PFSK-1 (cell line): ENCODE measurements around the gene TMEM62.

Experiments used
- FOXP2 ChIP-seq: optimal IDR thresholded peaks from 2 replicates; pipeline ENCODE3; 2011; ENCODE audit warnings: borderline replicate concordance, control low read depth, inconsistent platforms; ENCODE audit not compliant: insufficient read depth; ENCODE audit errors: extremely low read length, extremely low read depth
- POLR2AphosphoS5 ChIP-seq: IDR thresholded peaks from 2 replicates; pipeline ENCODE4 v1.6.1; 2012; ENCODE audit warnings: low read depth, mild to moderate bottlenecking, control low read depth, low read length, moderate library complexity
- SIN3A ChIP-seq: IDR thresholded peaks from 2 replicates; pipeline ENCODE4 v1.6.1; 2012; ENCODE audit warnings: mild to moderate bottlenecking, low read length, moderate library complexity, borderline replicate concordance; ENCODE audit not compliant: insufficient read depth
- TAF1 ChIP-seq: IDR thresholded peaks from 2 replicates; pipeline ENCODE4 v1.6.1; 2012; ENCODE audit warnings: low read length, control low read depth, borderline replicate concordance; ENCODE audit not compliant: insufficient read depth
- TF ChIP-seq, protein P1 (sequence below), 2 experiments: IDR thresholded peaks; 2 replicates each; pipeline versions ENCODE4 v1.6.1 to v1.8.0; 2011 to 2012; ENCODE audit warnings: low read depth in 2 of 2, low read length in 2 of 2, control low read depth in 1 of 2, inconsistent platforms in 1 of 2, mild to moderate bottlenecking in 1 of 2, moderate library complexity in 1 of 2; ENCODE audit not compliant: insufficient read depth in 1 of 2

Gene TMEM62

DNA sequence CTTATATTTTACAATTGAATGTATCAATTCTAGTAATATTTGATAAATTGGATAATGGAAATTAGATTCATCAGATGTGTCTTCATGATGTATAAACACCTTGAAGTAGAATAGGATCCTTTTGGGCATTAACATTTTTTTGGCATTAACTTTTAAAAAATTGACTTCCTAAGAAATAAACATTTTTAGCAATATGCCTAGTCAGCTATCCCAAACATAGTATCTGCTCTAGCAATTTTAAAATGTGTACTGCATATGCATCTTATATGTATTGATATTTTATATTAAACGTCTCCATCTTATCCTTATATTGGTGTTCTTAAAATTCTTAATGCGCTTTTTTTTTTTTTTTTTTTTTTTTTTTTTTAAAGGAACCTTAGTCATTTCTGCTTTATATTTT is 60.3 kb downstream of the TMEM62 start:
- TF ChIP-seq SIN3A: no peak
- TF ChIP-seq, protein P1, sequence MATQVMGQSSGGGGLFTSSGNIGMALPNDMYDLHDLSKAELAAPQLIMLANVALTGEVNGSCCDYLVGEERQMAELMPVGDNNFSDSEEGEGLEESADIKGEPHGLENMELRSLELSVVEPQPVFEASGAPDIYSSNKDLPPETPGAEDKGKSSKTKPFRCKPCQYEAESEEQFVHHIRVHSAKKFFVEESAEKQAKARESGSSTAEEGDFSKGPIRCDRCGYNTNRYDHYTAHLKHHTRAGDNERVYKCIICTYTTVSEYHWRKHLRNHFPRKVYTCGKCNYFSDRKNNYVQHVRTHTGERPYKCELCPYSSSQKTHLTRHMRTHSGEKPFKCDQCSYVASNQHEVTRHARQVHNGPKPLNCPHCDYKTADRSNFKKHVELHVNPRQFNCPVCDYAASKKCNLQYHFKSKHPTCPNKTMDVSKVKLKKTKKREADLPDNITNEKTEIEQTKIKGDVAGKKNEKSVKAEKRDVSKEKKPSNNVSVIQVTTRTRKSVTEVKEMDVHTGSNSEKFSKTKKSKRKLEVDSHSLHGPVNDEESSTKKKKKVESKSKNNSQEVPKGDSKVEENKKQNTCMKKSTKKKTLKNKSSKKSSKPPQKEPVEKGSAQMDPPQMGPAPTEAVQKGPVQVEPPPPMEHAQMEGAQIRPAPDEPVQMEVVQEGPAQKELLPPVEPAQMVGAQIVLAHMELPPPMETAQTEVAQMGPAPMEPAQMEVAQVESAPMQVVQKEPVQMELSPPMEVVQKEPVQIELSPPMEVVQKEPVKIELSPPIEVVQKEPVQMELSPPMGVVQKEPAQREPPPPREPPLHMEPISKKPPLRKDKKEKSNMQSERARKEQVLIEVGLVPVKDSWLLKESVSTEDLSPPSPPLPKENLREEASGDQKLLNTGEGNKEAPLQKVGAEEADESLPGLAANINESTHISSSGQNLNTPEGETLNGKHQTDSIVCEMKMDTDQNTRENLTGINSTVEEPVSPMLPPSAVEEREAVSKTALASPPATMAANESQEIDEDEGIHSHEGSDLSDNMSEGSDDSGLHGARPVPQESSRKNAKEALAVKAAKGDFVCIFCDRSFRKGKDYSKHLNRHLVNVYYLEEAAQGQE (IDR thresholded peaks at IDR 0.05; ENCODE audit: insufficient read depth in 1 of 2, low read depth in 2 of 2, low read length in 2 of 2): no peak
- no peak for TF ChIP-seq FOXP2
- no peak for TF ChIP-seq TAF1
- no peak for TF ChIP-seq POLR2AphosphoS5

DNA sequence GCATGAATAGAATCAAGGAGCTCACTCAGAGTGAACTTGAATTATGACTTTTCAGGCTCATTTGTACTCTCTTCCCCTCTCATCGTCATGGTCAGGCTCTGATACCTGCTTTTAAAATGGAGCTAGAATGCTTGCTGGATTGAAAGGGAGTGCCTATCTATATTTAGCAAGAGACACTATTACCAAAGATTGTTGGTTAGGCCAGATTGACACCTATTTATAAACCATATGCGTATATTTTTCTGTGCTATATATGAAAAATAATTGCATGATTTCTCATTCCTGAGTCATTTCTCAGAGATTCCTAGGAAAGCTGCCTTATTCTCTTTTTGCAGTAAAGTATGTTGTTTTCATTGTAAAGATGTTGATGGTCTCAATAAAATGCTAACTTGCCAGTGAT is 61.4 kb downstream of the TMEM62 start:
- TF ChIP-seq POLR2AphosphoS5: no peak

DNA sequence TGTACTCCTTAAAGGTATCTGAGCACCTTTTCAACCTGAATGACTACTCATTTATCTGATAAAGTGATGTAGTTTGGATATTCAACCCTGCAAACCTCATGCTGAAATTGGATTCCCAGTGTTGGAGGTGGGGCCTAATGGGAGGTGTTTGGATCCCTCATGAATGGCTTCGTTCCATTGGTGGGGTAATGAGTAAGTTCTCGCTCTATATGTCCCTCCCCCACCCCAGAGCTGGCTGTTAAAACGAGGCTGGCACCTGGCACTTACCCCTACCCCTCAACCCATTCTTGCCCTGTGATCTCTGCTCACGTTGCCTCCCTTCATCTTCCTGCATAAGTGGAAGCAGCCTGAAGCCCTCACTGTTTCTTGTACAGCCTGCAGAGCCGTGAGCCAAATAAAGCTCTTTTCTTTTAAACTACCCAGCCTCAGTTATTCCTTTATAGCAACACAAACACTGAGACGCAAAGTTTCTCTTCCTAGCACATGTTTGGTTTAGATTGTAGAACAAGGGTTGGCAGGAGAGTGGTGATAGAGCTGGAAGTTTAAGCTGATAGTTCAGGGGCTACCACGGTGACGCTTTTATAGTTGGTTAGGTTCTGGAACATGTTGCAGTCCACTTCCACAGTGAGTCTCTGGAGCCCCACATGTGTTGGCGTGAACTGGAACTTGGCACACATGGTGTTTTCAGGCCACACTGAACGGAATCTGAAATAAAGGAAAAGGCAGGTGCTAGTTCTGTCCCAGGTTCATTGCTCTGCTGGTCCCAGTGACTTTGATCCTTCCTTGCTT is 63.6 kb downstream of the TMEM62 start:
- TF ChIP-seq SIN3A (no peak), POLR2AphosphoS5 (no peak), FOXP2 (no peak), TAF1 (no peak)
- TF ChIP-seq, protein P1 (IDR thresholded peaks at IDR 0.05; ENCODE audit: insufficient read depth in 1 of 2, low read depth in 2 of 2, low read length in 2 of 2): no peak

DNA sequence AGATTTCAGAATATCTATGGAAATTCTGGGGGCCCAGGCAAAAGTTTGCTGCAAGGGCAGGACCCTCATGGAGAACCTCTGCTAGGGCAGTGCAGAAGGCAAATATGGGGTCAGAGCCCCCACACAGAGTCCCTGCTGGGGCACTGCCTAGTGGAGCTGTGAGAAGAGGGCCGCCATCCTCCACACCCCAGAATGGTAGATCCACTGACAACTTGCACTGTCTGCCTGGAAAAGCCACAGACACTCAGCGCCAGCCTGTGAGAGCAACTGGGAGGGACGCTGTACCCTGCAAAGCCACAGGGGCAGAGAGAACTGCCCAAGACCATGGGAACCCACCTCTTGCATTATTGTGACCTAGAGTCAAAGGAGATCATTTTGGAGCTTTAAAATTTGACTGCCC is 65.6 kb downstream of the TMEM62 start:
- TF ChIP-seq POLR2AphosphoS5 (no peak), FOXP2 (no peak), SIN3A (no peak), TAF1 (no peak)
- TF ChIP-seq, protein P1 (IDR thresholded peaks at IDR 0.05; ENCODE audit: insufficient read depth in 1 of 2, low read depth in 2 of 2, low read length in 2 of 2): no peak

DNA sequence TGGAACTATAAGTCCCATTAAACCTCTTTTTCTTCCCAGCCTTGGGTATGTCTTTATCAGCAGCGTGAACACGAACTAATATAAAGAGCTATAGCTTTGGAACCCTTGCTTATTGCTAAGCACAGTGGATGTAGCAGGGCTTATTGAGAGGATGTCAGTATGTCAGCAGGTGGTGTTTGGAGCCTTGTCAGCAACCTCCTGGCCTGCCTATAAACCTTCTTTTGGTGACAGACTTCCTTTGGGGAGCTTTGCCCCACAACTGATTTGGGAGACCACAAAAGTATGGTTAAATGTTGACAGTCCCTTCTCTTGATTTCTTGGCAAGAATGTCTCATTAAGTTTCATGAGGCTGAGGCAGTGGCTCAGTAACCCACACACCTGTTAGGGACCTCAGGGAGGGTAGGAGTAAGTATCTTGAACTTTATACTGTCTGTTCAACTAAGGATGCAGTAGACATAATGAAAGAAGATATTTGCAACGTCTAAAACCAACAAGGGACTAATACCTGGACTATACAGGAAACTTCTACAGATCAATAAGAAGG is 66.6 kb downstream of the TMEM62 start:
- no peak for TF ChIP-seq TAF1
- TF ChIP-seq SIN3A: no peak
- TF ChIP-seq, protein P1 (IDR thresholded peaks at IDR 0.05; ENCODE audit: insufficient read depth in 1 of 2, low read depth in 2 of 2, low read length in 2 of 2): no peak
- no peak for TF ChIP-seq FOXP2
- no peak for TF ChIP-seq POLR2AphosphoS5
